ENCODE data around the gene SLC25A29.

Gene SLC25A29

DNA sequence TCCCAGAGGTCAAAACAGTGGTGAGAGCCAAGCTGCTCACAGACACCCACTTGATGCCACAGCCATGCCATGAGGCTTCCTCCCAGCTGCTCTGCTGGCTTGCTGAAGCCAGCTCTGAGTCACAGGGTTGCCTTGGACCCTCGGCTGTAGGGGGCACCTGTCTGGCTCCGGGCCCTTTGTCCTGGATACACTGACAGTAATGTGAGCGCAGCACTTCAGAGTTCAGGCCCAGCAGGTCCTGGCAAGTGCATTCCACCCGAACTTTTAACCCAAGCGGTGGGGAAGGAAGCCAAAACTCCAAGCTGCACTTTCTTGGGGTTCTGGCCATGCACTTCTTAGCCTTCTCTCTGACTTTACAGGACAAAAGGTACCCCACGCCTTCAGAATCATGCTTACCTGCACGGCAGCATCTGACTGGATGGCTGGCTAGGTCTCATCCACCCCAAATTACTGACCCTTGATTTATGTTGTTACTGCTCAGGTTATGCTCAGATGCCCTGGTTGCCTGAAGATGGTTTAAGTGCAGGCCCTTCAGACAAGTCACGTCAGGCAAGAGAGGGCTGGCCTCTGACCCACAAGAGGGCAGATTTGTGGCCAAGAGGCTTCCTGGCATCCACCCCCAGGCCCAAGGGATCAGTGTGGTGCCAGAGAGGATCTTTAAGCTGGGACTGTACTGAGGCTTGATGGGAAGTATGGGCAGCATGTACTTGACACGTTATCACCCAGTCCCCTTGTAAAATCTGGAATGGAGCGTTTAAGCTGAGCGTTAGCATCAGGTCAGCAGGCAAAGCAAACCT, 24.8 kb downstream of the SLC25A29 start:
- DNase-seq (ENCODE audit: low read depth), result no peak

DNA sequence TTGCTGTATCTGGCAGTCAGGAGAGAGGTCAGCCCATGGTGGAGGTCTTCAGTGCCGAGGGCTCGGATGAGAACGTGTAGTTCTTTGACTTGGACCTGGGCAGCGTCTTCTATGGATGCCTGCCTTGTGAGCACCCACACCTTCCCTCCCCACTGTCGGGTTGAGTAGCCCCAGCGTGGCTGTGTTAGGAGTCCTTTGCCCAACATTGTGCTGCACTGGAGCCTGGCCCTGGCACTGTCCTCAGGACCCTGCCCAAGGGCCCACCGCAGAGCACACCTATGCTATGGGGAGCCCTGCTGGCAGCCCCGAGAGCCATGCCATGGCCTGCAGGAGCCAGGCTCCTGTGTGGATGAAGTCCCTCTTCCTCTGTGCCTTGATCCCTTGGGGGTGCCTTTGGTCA, 26.7 kb downstream of the SLC25A29 start:
- no peak for DNase-seq (ENCODE audit: low read depth)

DNA sequence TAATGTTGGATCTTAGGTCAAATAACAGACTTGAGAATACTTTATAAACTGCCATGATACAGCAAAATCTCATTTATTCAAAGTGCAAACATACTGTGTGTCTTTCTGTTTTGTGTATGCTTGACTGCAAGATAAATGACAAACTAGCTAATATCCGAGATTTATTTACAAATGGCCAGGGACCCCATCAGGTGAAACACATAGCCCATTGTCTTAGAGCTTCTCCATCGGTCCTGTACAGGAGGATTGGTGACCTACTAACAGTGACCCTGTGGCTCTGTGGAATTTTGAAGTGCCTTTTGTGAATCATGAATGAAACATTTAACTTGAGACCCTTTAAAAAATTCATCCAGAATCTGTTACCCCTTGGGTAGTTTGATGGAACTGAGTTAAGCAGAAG, 27.1 kb downstream of the SLC25A29 start:
- no peak for DNase-seq (ENCODE audit: low read depth)

DNA sequence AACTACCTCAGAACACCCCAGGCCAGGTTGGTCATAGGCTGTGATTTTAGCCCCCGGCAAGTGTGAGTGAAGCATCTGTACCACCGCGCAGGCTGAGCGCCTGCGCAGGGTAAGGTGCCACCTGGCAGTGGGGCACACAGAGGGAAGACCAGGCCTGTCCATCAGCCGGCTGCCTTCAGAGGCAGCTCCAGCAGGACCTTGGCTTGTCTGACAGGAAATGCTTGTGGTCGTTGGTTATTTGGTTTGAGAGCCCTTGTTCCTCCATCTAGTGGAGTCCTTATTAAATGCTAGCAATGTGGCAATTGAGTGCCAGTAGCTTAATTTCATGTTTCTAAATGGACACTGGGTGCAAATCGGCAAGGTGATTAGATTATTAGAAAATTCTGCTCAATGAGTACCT, 27.5 kb downstream of the SLC25A29 start:
- no peak for DNase-seq (ENCODE audit: low read depth)

DNA sequence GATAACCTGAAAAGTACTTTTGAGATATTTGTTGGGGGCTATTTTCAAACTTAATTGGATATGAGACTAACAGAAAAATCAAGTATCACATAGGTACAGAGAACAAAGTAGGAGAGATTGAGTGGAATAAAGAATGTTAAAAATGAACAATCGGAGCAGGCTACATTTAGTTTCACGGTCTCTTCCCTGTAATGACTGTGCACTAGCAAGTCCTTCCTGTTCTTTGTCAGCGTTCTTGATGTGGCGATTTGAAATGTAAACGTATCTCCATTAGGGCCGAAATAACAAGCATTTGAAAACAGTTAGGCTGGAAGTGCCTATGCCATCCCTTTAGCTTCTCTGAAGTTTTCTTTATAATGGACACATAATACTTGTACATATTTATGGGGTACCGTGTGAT, 31.0 kb downstream of the SLC25A29 start:
- DNase-seq (ENCODE audit: low read depth), result no peak

DNA sequence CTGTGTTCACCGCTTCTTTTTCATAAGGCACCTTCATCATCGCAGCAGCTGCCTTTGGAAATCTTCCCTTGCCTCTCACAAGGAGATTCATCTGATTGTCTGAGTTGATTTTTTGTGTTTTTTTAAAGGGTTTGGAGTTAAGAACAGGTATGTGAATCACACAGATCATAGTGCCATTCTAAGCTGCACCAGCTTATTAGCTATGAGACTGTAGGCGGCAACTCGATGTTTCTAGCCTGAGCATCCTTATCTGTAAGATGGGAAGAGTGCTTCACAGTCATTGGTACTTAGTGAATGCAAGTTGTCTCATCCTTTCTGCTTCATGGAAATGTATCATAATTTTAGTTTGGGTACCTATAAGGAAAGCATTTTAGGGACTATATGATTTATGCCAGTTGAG, 32.0 kb downstream of the SLC25A29 start:
- DNase-seq (ENCODE audit: low read depth), result no peak

DNA sequence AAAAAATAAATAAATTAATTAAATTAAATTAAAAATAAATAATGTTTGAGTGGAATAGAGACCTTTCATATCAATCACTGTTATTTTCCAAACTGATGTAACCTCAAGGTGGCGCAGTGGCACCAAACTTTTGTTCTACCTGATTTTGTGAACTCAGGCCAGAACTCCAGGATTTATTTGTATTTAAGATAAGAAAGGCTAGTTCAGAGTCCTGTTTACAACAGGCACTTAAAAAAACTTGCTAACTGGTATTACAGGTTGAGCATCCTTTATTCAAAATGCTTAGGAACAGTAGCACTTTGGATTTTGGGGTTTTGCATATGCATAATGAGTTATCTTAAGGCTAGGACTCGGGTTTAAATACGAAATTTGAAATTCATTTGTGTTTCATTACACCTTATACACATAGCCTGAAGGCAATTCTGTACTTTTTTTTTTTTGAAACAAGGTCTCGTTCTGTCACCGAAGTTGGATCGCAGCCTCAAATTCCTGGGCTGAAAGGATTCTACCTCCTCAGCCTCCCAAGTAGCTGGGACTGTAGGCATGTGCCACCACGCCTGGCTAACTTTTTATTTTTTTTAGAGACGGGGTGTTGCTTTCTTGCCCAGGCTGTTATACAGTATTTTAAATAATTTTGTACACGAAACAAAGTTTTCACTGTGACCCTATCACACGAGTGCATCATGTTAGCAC, 34.9 kb downstream of the SLC25A29 start:
- DNase-seq (ENCODE audit: low read depth), result no peak

DNA sequence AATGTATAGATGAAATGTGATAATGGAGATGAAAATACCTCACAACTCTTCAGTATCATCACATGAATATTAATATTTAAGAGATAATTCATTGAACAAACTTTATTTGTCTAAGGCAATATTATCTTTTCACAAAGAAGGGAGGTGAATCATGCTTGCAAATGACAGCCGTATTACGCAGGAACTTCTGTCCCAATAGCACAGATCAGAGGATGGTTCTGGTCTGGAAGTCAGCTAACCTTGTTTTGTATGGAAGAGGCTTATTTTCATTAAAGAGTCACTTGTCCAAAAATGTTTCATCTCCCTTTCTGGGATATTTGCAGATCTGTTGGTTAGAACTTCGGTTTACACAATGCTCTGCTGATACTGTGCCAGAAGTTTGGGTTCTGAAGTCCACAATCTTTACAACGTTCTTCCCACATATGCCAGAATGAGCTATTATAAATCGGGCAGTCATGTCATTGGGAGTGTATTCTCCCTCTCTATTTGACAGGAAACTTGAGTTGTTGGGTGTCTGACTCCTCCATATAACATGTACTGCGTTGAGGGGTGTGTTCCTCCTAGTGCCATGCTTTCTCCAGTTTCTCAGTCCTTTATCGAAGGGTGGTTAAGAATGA, 37.5 kb downstream of the SLC25A29 start:
- DNase-seq (ENCODE audit: low read depth), result no peak

DNA sequence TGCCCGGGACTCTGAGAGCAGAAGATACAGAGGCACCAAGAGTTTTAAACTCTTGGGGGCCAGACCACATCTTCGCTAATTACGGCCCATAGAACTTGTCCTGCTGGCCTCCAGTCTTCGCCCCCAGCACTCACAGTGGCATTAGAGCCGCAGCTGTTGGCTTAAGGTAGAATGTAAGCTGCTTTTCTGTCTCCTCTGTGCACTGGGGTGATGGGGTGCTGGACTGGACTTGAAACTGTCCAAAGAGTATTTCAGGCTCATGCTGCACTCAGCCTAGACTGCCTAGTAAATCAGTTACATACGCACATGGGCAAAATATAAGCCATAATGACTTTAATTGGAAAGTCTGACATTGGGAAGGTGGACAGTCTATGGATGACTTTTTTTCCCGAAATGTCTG, 38.3 kb downstream of the SLC25A29 start:
- no peak for DNase-seq (ENCODE audit: low read depth)

DNA sequence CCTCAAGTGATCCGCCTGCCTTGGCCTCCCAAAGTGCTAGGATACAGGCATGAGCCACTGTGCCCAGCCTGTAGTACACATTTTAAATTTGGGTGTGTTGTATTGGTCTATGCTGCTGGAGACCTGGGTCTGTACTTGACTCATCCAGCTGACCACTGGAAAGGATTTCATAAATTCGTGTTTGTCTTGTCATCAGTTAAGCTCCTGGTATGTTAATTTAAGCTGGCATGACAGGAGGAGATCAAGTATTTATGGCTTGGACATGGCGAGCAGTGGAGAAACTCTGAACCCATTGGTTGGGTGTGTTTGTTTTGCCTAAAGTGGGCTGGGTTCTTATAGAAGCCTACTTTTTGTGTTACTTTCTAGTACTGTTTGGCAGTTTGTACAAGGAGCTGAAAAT, 43.1 kb downstream of the SLC25A29 start:
- DNase-seq (ENCODE audit: low read depth), result no peak

DNA sequence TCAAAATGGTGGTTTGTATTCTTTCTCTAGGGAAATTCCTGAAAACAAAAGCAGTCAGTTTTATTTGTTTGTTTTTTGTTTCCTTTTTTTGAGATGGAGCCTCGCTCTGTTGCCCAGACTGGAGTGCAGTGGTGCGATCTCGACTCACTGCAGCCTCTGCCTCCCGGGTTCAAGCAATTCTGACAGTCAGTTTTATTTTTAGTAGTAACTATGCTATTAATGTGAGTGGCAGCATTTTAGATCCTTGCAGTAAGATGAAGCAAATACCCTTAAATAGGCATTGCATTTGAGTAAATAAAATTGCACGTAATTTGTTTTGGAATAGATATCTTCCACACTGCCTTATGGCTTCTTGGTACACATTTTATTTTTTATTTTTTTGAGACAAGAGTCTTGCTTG, 43.7 kb downstream of the SLC25A29 start:
- no peak for DNase-seq (ENCODE audit: low read depth)

DNA sequence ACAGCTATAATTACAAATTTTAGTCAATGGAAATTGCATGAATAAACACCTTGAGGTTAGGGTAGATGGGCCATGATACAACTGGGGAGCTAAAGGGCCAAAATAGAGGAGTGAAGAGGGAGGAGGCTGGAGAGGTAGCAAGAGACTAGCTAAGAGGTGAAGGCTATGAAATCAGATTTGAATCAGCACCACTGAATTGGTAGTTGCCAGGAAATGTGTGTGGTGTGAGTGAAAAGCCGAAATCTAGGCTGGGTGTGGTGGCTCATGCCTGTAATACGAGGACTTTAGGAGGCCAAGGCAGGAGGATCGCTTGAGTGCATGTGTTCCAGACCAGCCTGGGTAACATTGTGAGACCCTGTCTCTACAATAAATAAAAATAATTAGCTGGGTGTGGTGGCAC, 44.6 kb downstream of the SLC25A29 start:
- DNase-seq (ENCODE audit: low read depth), result no peak

DNA sequence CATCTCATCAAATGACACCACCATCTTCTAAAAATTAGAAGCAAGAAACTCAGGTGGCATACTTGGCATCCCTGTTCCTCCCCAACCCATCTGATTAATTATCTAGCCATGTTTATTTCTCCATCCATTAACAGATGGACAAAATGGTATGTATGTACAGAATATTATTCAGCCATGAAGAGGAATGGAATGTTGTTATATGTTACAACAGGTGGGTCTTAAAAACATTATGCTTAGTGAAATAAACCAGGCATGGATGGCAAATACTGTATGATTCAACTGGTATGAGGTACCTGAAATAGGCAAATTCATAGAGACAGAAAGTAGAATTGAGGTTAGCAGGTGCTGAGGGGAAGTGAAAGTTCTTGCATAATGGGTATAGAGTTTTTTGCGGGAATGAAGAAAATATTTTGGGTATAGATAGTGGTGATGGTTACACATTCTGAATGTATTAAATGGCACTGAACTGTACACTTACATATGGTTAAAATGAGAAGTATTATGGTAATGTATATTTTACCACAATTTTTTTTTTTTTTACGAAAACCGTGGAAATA, 49.8 kb downstream of the SLC25A29 start:
- DNase-seq (ENCODE audit: low read depth), result no peak

DNA sequence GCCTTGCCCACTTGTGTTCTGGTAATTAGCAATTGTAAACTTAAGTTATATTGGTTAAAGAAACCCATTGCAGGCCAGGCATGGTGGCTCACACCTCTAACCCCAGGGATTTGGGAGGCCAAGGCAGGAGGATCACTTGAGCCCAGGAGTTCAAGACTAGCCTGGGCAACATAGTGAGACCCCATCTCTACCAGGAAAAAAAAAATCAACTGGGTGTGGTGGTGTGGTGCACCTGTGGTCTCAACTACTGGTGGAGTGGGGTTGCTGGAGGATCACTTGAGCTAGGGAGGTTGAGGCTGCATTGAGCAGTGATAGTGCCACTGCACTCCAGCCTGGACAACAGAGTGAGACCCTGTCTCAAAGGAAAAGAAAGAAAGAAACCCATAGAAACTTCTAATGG, 53.6 kb downstream of the SLC25A29 start:
- DNase-seq (ENCODE audit: low read depth), result no peak

DNA sequence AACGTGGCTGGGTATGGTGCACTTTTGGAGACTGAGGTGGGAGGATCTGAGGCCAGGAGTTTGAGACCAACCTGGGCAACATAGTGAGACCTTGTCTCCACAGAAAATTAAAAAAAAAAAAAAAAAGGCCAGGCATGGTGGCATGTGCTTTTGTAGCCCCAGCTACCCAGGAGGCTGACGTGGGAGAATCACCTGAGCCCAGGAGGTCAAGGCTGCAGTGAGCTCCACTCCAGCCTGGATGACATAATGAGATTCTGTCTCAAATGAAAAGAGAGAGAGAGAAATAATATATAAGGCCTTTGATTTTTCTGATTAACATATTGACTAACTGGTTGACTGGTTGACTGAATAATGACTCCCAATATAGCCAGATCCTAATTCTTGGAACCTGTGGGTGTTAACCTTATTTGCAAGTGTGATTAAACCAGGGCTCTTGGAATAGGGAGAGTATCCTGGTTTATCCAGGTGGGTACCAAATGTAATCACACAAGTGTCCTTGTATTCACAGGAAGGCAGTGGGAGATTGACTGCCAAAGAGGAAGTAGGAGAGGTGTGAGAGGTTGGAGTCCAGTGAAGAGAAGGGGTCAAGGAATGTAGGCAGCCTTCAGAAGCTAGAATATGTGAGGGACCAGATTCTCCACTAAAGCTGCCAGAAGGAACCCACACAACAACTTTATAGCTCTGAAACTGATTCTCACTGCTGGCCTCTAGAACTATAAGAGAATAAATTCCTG, 55.3 kb downstream of the SLC25A29 start:
- no peak for DNase-seq (ENCODE audit: low read depth)

DNA sequence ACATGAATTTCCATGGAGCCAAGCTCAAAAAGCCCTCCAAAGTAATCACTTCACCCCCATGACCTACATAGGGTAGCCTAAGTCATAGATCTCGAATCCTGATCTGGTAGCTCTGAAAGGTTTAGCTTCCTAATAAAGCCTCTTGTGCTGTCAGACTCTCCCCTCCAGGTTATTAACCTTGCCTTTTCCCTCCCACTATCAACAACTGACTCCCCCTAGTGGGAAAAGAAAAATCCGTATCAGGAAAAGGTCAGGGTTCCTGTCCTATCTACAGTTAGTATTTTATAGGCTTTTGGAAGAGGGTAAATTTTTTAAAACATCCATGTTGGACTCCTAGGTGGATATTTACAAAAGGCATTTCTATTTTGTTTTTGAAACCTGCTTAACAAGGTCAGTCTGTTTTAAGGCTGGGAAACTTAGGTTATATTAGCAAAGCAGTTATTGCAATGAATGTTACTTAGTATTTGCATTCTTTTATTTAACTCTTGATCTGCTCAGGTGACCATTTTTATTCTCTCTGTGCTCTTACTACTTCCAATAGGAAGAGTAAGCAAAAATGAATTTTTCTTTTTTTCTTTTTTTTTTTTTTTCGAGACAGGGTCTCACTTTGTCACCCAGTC, 59.3 kb downstream of the SLC25A29 start:
- DNase-seq (ENCODE audit: low read depth), result no peak

DNA sequence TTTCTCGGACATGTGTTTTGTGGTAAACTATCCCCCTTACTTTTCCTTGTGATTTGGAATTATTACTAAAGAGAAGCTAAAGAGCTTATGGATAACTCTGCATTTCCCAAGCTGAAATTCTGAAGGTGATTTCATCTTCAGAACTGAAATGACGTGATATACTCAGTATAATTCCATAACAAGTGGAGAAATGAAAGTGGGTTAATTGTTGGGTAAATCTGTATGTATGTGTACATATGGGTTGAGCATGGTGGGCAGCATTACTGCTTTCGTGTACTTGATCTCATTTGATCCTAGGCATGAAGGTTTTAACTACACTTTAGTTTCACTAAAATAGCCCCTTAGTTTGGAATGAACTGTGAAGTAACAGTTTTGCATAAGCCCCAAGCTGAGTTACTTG, 63.2 kb downstream of the SLC25A29 start:
- DNase-seq (ENCODE audit: low read depth), result no peak

DNA sequence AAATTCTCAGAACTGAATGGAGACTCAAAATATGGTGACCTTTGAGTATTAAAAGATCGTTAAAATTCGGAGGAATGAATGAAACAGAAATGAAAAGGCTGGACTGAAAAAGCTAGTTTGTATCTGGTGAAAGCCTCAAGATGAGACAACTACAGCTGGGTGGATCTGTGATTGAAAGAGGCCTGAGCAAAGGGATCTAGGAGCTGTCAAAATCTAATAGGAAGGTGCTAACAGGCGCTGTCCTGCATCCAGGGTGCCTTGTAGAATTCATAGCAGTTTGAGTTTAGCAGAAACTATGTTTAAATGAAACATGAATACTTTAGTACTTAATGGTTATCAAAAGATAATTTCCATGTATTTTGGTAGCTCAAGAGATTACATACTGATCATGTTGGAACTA, 65.0 kb downstream of the SLC25A29 start:
- no peak for DNase-seq (ENCODE audit: low read depth)
